Measurements from ENCODE around the gene FAM171A2.

- TF ChIP-seq SUZ12 (IDR thresholded peaks at IDR 0.05; ENCODE audit: extremely low read depth, insufficient read depth, insufficient read length) (no peak), YY1 (IDR thresholded peaks at IDR 0.05; ENCODE audit: insufficient read depth, insufficient read length) (no peak)
Observed at GRCh38 chr17:44333371-44333770, 30.3 kb downstream of the FAM171A2 start.
